SU-DHL-6 (cell line): ENCODE measurements around the gene KCTD4.

ENCODE experiments used
- CTCF ChIP-seq: fragments of 200-600 bp; sonication (generic); IDR thresholded peaks from one replicate; pipeline ENCODE4 v1.5.1; 2017; ENCODE audit warnings: antibody characterized with exemption, mild to moderate bottlenecking, low read length, moderate library complexity; ENCODE audit not compliant: insufficient read depth, poor library complexity, severe bottlenecking
- EZH2phosphoT487 ChIP-seq: fragments of 200-600 bp; sonication (generic), shearing (Covaris generic); conservative IDR thresholded peaks from 2 replicates; pipeline ENCODE4 v1.6.1; 2018; ENCODE audit warnings: mild to moderate bottlenecking, antibody characterized with exemption, low read length, moderate library complexity, mixed read lengths

- TF ChIP-seq CTCF (no peak), EZH2phosphoT487 (no peak)
Measured at GRCh38 chr13:45225370-45225769, 24.5 kb upstream of the KCTD4 start.
